Activated naive CD8-positive, alpha-beta T cell treated with anti-CD3 and anti-CD28 coated beads, Interleukin-2, amount 10 ng/mL, durations not matched to agents 7 days and 5 days (primary cell): ENCODE results near the gene TMEM171. TPM values are rescaled to one million over a fixed set of nuclear protein-coding genes. Genes with fewer than 3 reads are reported as not detected.

Experiments used
- ATAC-seq: fragments of 150-1000 bp; cut with Tn5 transposase; one replicate; pipeline ENCODE4 v1.10.0; 2021; ENCODE audit warnings: low read depth, moderate library complexity
- POLR2A ChIA-PET: fragments of 350-600 bp; sonication (Branson Sonifier 250); formaldehyde crosslinking; loops from one replicate; lab custom pipeline; 2021; ENCODE audit warnings: antibody characterized with exemption; lab: Charles Lee
- DNase-seq: peaks from one replicate; pipeline ENCODE4 v3.0.0; 2021
- H3K27ac Mint-ChIP-seq: one replicate; pipeline ENCODE4 v1.8.0; 2022; ENCODE audit warnings: mild to moderate bottlenecking, mixed read lengths
- H3K27me3 Mint-ChIP-seq: one replicate; pipeline ENCODE4 v1.8.0; 2022; ENCODE audit warnings: mild to moderate bottlenecking, moderate library complexity, mixed read lengths
- H3K36me3 Mint-ChIP-seq: one replicate; pipeline ENCODE4 v1.8.0; 2021; ENCODE audit warnings: mild to moderate bottlenecking, mixed read lengths
- H3K4me1 Mint-ChIP-seq: one replicate; pipeline ENCODE4 v1.8.0; 2021; ENCODE audit warnings: mixed read lengths
- H3K4me3 Mint-ChIP-seq: one replicate; pipeline ENCODE4 v1.8.0; 2022; ENCODE audit warnings: mild to moderate bottlenecking, moderate library complexity, mixed read lengths
- H3K9me3 Mint-ChIP-seq: one replicate; pipeline ENCODE4 v1.8.0; 2021; ENCODE audit warnings: mixed read lengths
- total RNA-seq, 2 experiments: library from RNA; stranded (reverse); gene quantifications; one replicate each; pipeline ENCODE4 v1.2.3, GENCODE V29; 2021

TMEM171 gene
- total RNA-seq = under 1 TPM; 0.25 to 0.31 TPM

GRCh38 chr5:73120222-73121118 lies at the start of gene TMEM171:
Gene TMEM171 (plus strand): TSS chr5:73120575. CDS start chr5:73123374, 2,799 bp downstream.
- H3K36me3 Mint-ChIP-seq = no peaks in the 10 kb centered on the region
- no peak within 1 kb of the TSS for H3K27ac Mint-ChIP-seq
- POLR2A ChIA-PET = no interaction called here
- H3K9me3 Mint-ChIP-seq = no peaks in the 10 kb centered on the region
- no peak for DNase-seq
- peaks cover 8% of the 10 kb centered on the region for H3K4me1 Mint-ChIP-seq
- H3K4me3 Mint-ChIP-seq = peak within 1 kb of the TSS; percentile 59
- ATAC-seq = no peak
- peaks cover 55% of the 10 kb centered on the region for H3K27me3 Mint-ChIP-seq

- DNase-seq (no peak), ATAC-seq (no peak)
- H3K27me3 Mint-ChIP-seq = peaks cover 24% of the 10 kb centered on the region
- POLR2A ChIA-PET = no interaction called here
- H3K4me1 Mint-ChIP-seq = no peaks in the 10 kb centered on the region
- H3K9me3 Mint-ChIP-seq = no peaks in the 10 kb centered on the region
- H3K36me3 Mint-ChIP-seq = no peaks in the 10 kb centered on the region
- H3K27ac Mint-ChIP-seq = no peak overlapping the region
- H3K4me3 Mint-ChIP-seq = no peak overlapping the region
Measured at GRCh38 chr5:73081093-73081492, 39.3 kb upstream of the TMEM171 start.

GRCh38 chr5:73088026-73088425 lies 32.3 kb upstream of the TMEM171 start:
- no peaks in the 10 kb centered on the region for H3K4me1 Mint-ChIP-seq
- H3K4me3 Mint-ChIP-seq = no peak overlapping the region
- no peaks in the 10 kb centered on the region for H3K36me3 Mint-ChIP-seq
- POLR2A ChIA-PET = no interaction called here
- ATAC-seq = no peak
- no peak overlapping the region for H3K27ac Mint-ChIP-seq
- no peak for DNase-seq
- H3K27me3 Mint-ChIP-seq = peaks cover 24% of the 10 kb centered on the region
- H3K9me3 Mint-ChIP-seq = no peaks in the 10 kb centered on the region

- H3K9me3 Mint-ChIP-seq = peaks cover 2% of the 10 kb centered on the region
- no peaks in the 10 kb centered on the region for H3K36me3 Mint-ChIP-seq
- no peak overlapping the region for H3K4me3 Mint-ChIP-seq
- ATAC-seq (no peak), DNase-seq (no peak)
- no peak overlapping the region for H3K27ac Mint-ChIP-seq
- H3K4me1 Mint-ChIP-seq = no peaks in the 10 kb centered on the region
- H3K27me3 Mint-ChIP-seq = peaks cover 2% of the 10 kb centered on the region
- POLR2A ChIA-PET = no interaction called here
Measured at GRCh38 chr5:73093943-73094342, 26.4 kb upstream of the TMEM171 start.

GRCh38 chr5:73094415-73094814 lies 26.0 kb upstream of the TMEM171 start:
- DNase-seq = no peak
- no peak overlapping the region for H3K27ac Mint-ChIP-seq
- POLR2A ChIA-PET = no interaction called here
- no peaks in the 10 kb centered on the region for H3K27me3 Mint-ChIP-seq
- peaks cover 2% of the 10 kb centered on the region for H3K9me3 Mint-ChIP-seq
- ATAC-seq = no peak
- H3K4me3 Mint-ChIP-seq = no peak overlapping the region
- H3K36me3 Mint-ChIP-seq = no peaks in the 10 kb centered on the region
- no peaks in the 10 kb centered on the region for H3K4me1 Mint-ChIP-seq

GRCh38 chr5:73095564-73096238 lies 24.7 kb upstream of the TMEM171 start:
- H3K27ac Mint-ChIP-seq = no peak overlapping the region
- ATAC-seq (no peak), DNase-seq (no peak)
- POLR2A ChIA-PET = no interaction called here
- H3K9me3 Mint-ChIP-seq = peaks cover 2% of the 10 kb centered on the region
- H3K4me1 Mint-ChIP-seq = no peaks in the 10 kb centered on the region
- H3K4me3 Mint-ChIP-seq = no peak overlapping the region
- no peaks in the 10 kb centered on the region for H3K36me3 Mint-ChIP-seq
- H3K27me3 Mint-ChIP-seq = peaks cover 2% of the 10 kb centered on the region

GRCh38 chr5:73096239-73096575 lies 24.2 kb upstream of the TMEM171 start:
- H3K4me3 Mint-ChIP-seq = no peak overlapping the region
- peaks cover 2% of the 10 kb centered on the region for H3K9me3 Mint-ChIP-seq
- ATAC-seq = no peak
- no peaks in the 10 kb centered on the region for H3K36me3 Mint-ChIP-seq
- H3K4me1 Mint-ChIP-seq = no peaks in the 10 kb centered on the region
- DNase-seq = no peak
- POLR2A ChIA-PET = no interaction called here
- H3K27ac Mint-ChIP-seq = no peak overlapping the region
- H3K27me3 Mint-ChIP-seq = peaks cover 2% of the 10 kb centered on the region

GRCh38 chr5:73097740-73098139 lies 22.6 kb upstream of the TMEM171 start:
- POLR2A ChIA-PET = no interaction called here
- no peaks in the 10 kb centered on the region for H3K36me3 Mint-ChIP-seq
- no peak overlapping the region for H3K27ac Mint-ChIP-seq
- ATAC-seq = no peak
- no peak for DNase-seq
- peaks cover 2% of the 10 kb centered on the region for H3K27me3 Mint-ChIP-seq
- H3K4me1 Mint-ChIP-seq = no peaks in the 10 kb centered on the region
- peaks cover 2% of the 10 kb centered on the region for H3K9me3 Mint-ChIP-seq
- no peak overlapping the region for H3K4me3 Mint-ChIP-seq

- Mint-ChIP-seq H3K27me3 (peaks cover 2% of the 10 kb centered on the region), H3K4me1 (no peaks in the 10 kb centered on the region), H3K9me3 (peaks cover 2% of the 10 kb centered on the region), H3K27ac (no peak overlapping the region), H3K36me3 (no peaks in the 10 kb centered on the region), H3K4me3 (no peak overlapping the region)
- ATAC-seq (no peak), DNase-seq (no peak)
- POLR2A ChIA-PET = no interaction called here
Measured at GRCh38 chr5:73100109-73100508, 20.3 kb upstream of the TMEM171 start.

GRCh38 chr5:73103870-73104299 lies 16.5 kb upstream of the TMEM171 start:
- ATAC-seq (no peak), DNase-seq (no peak)
- POLR2A ChIA-PET = no interaction called here
- Mint-ChIP-seq H3K9me3 (peaks cover 2% of the 10 kb centered on the region), H3K27ac (no peak overlapping the region), H3K27me3 (peaks cover 16% of the 10 kb centered on the region), H3K4me1 (no peaks in the 10 kb centered on the region), H3K36me3 (no peaks in the 10 kb centered on the region), H3K4me3 (no peak overlapping the region)

- POLR2A ChIA-PET = no interaction called here
- DNase-seq (no peak), ATAC-seq (no peak)
- no peaks in the 10 kb centered on the region for H3K4me1 Mint-ChIP-seq
- no peaks in the 10 kb centered on the region for H3K36me3 Mint-ChIP-seq
- H3K4me3 Mint-ChIP-seq = no peak overlapping the region
- no peak overlapping the region for H3K27ac Mint-ChIP-seq
- H3K27me3 Mint-ChIP-seq = peaks cover 20% of the 10 kb centered on the region
- H3K9me3 Mint-ChIP-seq = peaks cover 2% of the 10 kb centered on the region
Measured at GRCh38 chr5:73104326-73104725, 16.0 kb upstream of the TMEM171 start.

GRCh38 chr5:73106335-73106734 lies 14.0 kb upstream of the TMEM171 start:
- peaks cover 30% of the 10 kb centered on the region for H3K27me3 Mint-ChIP-seq
- DNase-seq = no peak
- no peaks in the 10 kb centered on the region for H3K4me1 Mint-ChIP-seq
- H3K27ac Mint-ChIP-seq = no peak overlapping the region
- H3K36me3 Mint-ChIP-seq = no peaks in the 10 kb centered on the region
- H3K4me3 Mint-ChIP-seq = no peak overlapping the region
- POLR2A ChIA-PET = no interaction called here
- ATAC-seq = no peak
- peaks cover 2% of the 10 kb centered on the region for H3K9me3 Mint-ChIP-seq

GRCh38 chr5:73110190-73110589 lies 10.2 kb upstream of the TMEM171 start:
- Mint-ChIP-seq H3K27ac (no peak overlapping the region), H3K4me3 (no peak overlapping the region), H3K36me3 (no peaks in the 10 kb centered on the region), H3K27me3 (peaks cover 53% of the 10 kb centered on the region), H3K4me1 (no peaks in the 10 kb centered on the region), H3K9me3 (peaks cover 2% of the 10 kb centered on the region)
- no peak for DNase-seq
- POLR2A ChIA-PET = no interaction called here
- no peak for ATAC-seq

- ATAC-seq (no peak), DNase-seq (no peak)
- H3K36me3 Mint-ChIP-seq = no peaks in the 10 kb centered on the region
- peaks cover 60% of the 10 kb centered on the region for H3K27me3 Mint-ChIP-seq
- H3K4me3 Mint-ChIP-seq = no peak overlapping the region
- H3K27ac Mint-ChIP-seq = no peak overlapping the region
- peaks cover 2% of the 10 kb centered on the region for H3K9me3 Mint-ChIP-seq
- no peaks in the 10 kb centered on the region for H3K4me1 Mint-ChIP-seq
- POLR2A ChIA-PET = no interaction called here
Measured at GRCh38 chr5:73111536-73111935, 8.8 kb upstream of the TMEM171 start.
